Glomerular endothelial cell (primary cell): Measurements from ENCODE around the gene USP3. TPM values are rescaled to one million over a fixed set of nuclear protein-coding genes. Genes with fewer than 3 reads are reported as not detected.
A peak's percentile ranks its signal among the peaks of the same experiment; 100 is the strongest.
"Not testable (repeated sequence)": the region's sequence is repeated elsewhere in the genome, so short reads cannot be mapped to it uniquely, and the experiment has no call there.

Experiments used
- DNase-seq: peaks from one replicate; pipeline ENCODE4 v3.0.0-alpha.2; 2011; ENCODE audit warnings: low read depth, low spot score; ENCODE audit errors: extremely low read depth
- total RNA-seq: library from RNA; depleted of rRNA; stranded (reverse); fragments of >200 nt; gene quantifications from 2 replicates; pipeline ENCODE4 v1.2.3, GENCODE V29; 2015

The USP3 gene
- total RNA-seq, 1 donor from 2014 or later, result 40.0 TPM

DNA sequence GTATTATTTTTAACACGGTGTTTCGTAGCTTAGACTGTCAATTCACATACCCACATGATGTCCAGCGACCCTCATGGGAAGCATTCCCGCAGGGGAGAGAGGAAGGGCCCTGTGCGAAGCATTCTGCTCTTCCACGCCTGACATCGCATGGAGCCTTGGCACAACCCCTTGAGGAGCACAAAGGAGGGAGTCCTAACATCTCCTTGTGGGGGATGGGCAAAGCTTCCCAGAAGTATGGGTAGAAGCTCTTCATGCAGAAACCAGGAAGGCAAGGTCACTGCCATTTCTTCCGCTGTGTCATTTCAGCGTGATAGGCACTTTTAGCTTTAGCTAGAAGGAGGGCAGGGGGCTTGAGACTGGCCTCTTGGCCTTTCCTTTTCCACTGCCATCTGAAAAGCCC lies 28.7 kb upstream of the USP3 start:
- no peak for DNase-seq

DNA sequence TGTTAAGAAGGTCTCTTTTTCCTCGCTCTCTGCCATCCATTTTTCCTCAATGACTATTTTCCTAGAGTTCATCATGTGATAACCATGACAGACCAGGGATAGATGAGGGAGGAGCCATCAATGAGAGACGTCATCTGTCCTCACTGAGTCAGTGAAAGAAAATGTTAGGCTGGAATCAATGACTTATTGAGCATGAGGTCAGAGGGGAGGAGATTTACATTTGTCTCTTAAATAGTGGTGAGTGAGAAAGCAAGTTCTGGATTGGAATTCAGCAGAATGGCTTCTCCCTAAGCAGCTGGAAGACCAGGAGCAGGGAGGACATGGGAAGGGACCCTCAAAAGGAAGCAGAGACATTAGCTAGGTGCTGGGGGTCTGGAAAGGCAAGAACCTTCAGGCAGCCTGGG lies 28.2 kb upstream of the USP3 start:
- peak; percentile 44 for DNase-seq

DNA sequence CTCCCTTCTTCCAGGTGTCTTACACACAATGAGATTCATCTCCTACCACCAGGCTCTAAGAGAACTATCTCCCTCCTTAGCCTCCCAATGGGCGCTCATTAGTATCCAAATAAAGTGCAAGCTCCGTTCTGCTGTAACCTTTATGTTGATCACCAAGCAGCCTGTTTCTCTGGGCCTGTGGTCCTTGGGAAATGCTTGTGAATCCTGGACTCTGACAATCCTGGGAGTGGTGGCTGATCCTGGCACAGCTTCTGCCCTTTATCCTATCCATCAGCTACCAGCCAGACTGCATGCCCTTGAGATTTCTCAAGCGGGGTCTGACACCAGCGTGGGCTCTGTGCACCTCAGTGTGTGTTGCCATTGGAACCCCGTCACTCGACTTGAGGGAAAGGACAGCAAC lies 26.1 kb upstream of the USP3 start:
- no peak for DNase-seq

- DNase-seq, result no peak
Measured at GRCh38 chr15:63480441-63480821, 24.0 kb upstream of the USP3 start.

DNA sequence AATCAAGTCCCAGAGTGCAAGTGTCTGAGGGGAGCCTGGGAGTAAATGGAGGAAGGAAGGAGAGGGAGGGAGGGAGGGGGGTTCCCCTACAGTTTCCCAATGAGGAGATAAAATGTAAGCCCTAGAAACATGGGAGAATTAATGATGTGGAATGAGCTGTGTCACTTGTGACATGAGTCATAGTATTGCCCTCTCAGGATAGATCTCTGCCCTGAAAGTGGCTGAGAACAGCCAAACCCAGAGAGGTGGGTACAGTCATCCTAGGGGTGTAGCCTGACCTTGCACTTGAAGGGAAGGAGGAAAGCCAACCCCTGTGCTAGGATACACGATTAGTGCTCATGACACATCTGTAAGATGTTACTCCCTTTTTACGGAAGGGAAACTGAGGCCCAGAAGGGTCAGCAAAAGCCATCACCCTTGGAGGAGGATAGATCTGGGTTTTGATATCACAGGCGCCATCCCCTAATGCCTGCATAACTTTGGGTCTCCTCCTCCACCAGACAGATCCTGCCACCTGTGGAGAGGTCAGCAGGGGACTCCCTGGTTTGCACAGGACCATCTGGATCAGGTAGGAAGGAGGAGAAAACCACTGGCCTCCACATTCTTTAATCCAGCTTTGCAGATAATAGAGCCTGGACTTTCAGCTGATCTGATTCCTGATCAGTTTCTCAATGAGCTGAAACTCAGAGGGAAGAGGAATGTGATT lies 23.1 kb upstream of the USP3 start:
- no peak for DNase-seq

DNA sequence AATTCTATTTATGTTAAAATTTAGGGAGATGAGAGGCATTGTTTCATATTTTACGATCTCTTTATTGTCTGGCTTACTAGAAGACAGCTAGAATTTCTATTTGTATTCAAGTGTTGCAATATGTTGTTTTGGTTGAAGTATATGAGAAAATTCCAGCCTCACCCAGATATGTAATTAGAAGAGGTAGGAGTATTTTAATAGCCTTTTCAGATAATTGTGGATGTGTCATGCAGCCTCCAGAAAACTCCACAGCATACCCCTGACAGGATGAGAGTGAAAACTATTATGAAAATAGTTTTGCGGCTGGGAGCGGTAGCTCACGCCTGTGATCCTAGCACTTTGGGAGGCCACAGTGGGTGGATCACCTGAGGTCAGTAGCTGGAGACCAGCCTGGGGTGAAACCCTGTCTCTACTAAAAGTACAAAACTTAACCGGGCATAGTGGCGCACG lies 21.5 kb upstream of the USP3 start:
- no peak for DNase-seq

DNA sequence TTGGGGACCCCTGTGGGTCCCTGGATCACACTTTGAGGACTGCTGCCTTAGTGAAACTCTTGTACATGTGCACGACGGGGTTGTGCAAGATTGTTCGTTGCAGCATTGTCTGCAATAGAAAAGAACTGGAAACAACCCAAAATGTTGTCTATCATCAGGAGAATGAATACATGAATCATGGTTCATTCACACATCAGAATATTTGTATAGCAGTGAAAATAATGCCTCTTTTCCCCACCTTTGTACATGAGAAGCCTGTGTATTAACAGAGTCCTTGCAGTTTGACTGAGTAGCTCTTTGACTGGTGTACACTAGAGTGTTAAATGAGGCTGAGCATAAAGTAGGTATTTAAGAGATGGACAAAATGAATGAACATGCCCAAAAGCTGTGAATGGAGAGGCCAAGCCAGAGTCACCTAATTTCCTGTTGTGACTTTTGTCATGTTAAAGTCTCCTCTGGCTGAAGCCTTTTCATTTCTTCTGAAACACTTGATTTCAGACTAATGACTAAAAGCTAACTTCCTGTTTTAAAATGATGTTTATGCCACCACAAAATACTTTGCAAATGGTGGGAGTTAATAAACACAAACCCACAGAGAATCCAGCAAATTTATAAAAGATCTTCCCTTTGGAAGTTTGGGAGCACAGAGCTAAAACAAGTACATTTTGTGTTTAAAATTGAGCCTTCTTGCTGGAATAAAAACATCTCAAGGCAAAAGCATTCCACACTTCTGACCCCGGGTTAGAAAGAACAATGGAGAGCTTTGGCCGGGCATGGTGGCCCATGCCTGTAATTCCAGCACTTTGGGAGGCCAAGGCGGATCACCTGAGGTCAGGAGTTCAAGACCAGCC lies 20.6 kb upstream of the USP3 start:
- DNase-seq, result no peak

GRCh38 chr15:63484433-63485186 lies 19.8 kb upstream of the USP3 start:
- DNase-seq, result no peak

DNA sequence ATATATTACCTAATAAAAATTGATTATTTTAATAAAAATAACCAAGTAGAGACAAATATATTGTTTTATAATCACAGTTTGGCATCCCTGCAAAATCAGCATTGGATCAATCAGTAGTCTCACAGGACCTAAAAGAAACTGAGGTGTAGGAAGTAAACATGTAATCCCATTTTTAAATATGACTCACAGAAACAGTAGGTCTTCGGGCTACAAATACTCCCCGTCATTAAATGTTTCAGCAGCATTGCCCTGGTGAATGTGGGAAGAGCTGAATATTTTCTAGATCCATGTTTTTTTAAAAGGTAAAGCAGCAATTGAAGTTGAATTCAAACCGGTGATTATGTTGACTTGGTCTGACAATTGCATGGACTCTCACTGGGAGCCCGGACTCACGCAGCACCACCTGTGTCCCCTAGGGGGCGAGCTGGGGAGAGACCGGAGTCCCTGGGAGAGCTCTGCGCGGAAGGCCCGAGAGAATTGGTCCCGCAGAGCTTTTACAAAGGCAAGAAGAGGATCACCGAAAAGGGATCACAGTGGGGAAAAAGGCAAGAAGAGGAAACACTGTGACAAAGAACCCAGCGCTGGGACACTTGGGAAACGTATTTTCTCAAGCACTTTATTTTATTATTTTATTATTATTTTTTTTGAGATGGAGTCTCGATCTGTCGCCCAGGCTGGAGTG lies 17.2 kb upstream of the USP3 start:
- no peak for DNase-seq

- DNase-seq, result not testable (repeated sequence)
Measured at GRCh38 chr15:63487758-63488397, 16.5 kb upstream of the USP3 start.

GRCh38 chr15:63488398-63488960 lies 15.9 kb upstream of the USP3 start:
- no peak for DNase-seq

- DNase-seq, result no peak
Measured at GRCh38 chr15:63489352-63489751, 15.0 kb upstream of the USP3 start.

DNA sequence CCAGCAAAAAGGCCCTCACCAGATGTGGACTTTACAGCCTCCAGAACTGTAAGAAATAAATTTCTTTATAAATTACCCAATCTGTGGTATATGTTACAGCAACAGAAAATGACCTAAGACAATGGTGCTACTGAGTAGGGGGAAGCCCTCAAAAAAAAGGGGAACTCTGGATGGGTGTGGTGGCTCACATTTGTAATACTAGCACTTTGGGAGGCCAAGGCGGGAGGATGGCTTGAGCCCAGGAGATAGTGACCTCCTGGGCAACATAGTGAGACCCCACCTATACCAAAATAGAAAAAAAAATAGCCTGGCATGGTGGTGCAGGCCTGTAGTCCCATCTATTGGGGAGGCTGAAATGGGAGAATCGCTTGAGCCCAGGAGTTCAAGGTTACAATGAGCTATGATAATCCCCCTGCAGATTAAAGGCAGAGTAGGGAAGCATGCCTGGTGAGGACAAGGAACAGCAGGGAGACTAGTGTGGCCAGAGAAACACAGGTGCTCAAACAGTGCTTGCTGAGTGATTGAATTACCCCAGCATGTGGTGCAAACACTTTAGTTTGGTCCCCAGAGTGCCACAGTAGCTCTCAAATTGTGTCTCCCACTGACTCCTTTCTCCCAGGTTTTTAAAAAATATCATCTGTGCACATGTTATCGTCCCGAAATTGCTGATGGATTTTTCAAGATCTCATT lies 13.9 kb upstream of the USP3 start:
- DNase-seq, result no peak

- DNase-seq, result no peak
Measured at GRCh38 chr15:63491116-63491827, 13.1 kb upstream of the USP3 start.

GRCh38 chr15:63491979-63492378 lies 12.4 kb upstream of the USP3 start:
- no peak for DNase-seq

DNA sequence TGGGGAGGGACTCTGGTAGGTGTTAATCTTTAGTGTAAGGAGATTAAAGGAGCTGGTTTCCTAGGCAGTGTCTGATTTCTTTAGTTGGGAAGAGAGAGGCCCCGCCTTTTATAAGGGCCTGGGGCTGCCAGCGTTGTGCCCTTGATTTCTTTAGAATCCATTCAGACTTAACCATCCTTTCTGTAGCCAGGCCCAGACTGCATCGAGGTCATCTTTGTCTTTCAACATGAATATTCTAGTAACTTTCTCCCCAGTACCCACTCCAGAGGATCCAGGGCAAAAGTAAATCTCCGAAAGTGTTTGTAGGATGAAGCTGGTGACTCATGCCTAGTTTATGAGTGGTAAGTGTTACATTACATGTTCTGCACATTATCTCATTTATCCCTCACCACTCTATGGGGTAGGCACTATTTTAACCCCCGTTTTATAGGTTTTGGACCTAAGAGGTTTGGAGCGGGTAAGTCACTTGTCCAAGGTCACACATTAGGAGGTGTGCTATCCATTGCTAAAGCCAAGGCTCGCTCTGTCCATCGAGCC lies 11.8 kb upstream of the USP3 start:
- DNase-seq, result no peak

DNA sequence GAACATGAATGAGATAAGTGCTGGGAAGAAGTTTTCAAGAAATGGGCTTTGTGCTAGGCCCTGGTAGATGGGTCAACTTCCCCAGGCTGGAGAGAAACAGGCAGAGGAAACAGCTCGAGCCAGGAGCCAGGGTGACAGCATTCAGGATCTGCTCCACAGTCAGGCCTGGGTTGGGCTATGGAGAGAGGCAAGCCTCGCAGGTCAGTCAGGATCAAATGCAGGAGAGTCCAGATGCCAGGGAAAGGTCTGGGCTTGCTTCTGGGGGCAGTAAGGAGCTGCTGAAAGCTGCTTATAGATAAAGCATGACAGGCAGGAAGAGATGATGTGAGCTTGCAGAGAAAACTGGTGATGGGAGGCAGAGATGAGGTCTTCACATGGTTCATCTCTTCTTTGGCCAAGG lies 11.0 kb upstream of the USP3 start:
- DNase-seq, result no peak

GRCh38 chr15:63494408-63494807 lies 10.0 kb upstream of the USP3 start:
- no peak for DNase-seq

- no peak for DNase-seq
Measured at GRCh38 chr15:63495343-63495742, 9.1 kb upstream of the USP3 start.
